ENCODE data around the gene TGFBR1.

- TF ChIP-seq, protein P1, sequence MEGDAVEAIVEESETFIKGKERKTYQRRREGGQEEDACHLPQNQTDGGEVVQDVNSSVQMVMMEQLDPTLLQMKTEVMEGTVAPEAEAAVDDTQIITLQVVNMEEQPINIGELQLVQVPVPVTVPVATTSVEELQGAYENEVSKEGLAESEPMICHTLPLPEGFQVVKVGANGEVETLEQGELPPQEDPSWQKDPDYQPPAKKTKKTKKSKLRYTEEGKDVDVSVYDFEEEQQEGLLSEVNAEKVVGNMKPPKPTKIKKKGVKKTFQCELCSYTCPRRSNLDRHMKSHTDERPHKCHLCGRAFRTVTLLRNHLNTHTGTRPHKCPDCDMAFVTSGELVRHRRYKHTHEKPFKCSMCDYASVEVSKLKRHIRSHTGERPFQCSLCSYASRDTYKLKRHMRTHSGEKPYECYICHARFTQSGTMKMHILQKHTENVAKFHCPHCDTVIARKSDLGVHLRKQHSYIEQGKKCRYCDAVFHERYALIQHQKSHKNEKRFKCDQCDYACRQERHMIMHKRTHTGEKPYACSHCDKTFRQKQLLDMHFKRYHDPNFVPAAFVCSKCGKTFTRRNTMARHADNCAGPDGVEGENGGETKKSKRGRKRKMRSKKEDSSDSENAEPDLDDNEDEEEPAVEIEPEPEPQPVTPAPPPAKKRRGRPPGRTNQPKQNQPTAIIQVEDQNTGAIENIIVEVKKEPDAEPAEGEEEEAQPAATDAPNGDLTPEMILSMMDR (IDR thresholded peaks at IDR 0.05) = no peak
- no peak for TF ChIP-seq POLR2A (IDR thresholded peaks at IDR 0.05)
Observed at GRCh38 chr9:99073985-99074901, 30.7 kb upstream of the TGFBR1 start.
